Lung (tissue), 12 donors: ENCODE measurements around the gene SZT2. TPM values are rescaled to one million over a fixed set of nuclear protein-coding genes. Genes with fewer than 3 reads are reported as not detected.
A peak's percentile ranks its signal among the peaks of the same experiment; 100 is the strongest.
"Not testable (repeated sequence)": the region's sequence is repeated elsewhere in the genome, so short reads cannot be mapped to it uniquely, and the experiment has no call there.

Experiments
- ATAC-seq: fragments of 200-7000 bp; cut with Tn5 transposase; one replicate; pipeline ENCODE4 v1.9.1; 2020; ENCODE audit warnings: moderate number of reproducible peaks; ENCODE audit not compliant: insufficient read depth, low FRiP score
- DNase-seq, 3 donors: peaks; one replicate each; pipeline ENCODE4 v3.0.0-alpha.2; 2013 to 2017
- H3K27ac ChIP-seq, 2 donors: one replicate each; pipeline ENCODE4 v1.5.1; 2013; ENCODE audit warnings: mild to moderate bottlenecking in 2 of 2, moderate library complexity in 2 of 2, control low read depth in 1 of 2, inconsistent platforms in 1 of 2, low read depth in 1 of 2, low read length in 1 of 2
- H3K27me3 ChIP-seq, 3 donors: one replicate each; pipeline ENCODE4 v1.5.1; 2013; ENCODE audit warnings: low read length in 2 of 3; ENCODE audit not compliant: control insufficient read depth in 3 of 3, insufficient read depth in 3 of 3
- H3K36me3 ChIP-seq, 4 donors: one replicate each; pipeline ENCODE4 v1.5.1; 2013; ENCODE audit warnings: low read length in 4 of 4, mild to moderate bottlenecking in 1 of 4, moderate library complexity in 1 of 4; ENCODE audit not compliant: control insufficient read depth in 4 of 4, insufficient read depth in 4 of 4
- H3K4me1 ChIP-seq, 5 donors: one replicate each; pipeline ENCODE4 v1.5.1; 2013; ENCODE audit warnings: low read length in 5 of 5, mild to moderate bottlenecking in 2 of 5, moderate library complexity in 1 of 5; ENCODE audit not compliant: control insufficient read depth in 5 of 5, insufficient read depth in 5 of 5
- H3K4me3 ChIP-seq: one replicate; pipeline ENCODE4 v1.5.1; 2013; ENCODE audit warnings: mild to moderate bottlenecking, control low read depth, moderate library complexity
- H3K9ac ChIP-seq, 2 donors: one replicate each; pipeline ENCODE4 v1.5.1; 2013; ENCODE audit warnings: low read length in 2 of 2, control low read depth in 1 of 2; ENCODE audit not compliant: insufficient read depth in 1 of 2
- H3K9me3 ChIP-seq, 4 donors: one replicate each; pipeline ENCODE4 v1.5.1; 2013; ENCODE audit warnings: low read length in 3 of 4, mild to moderate bottlenecking in 1 of 4, moderate library complexity in 1 of 4; ENCODE audit not compliant: control insufficient read depth in 4 of 4, insufficient read depth in 3 of 4
- WGBS, 2 donors: extraction: QIAGEN DNeasy Blood & Tissue Kit; methylation state at CpG; one replicate each; pipeline ENCODE4 v1.1.7; 2013; 5-methylcytosine and 5-hydroxymethylcytosine counted together
- polyA plus RNA-seq, 2 donors: library from polyadenylated mRNA; stranded (reverse); fragments of 200-250 nt; gene quantifications; one replicate each; pipeline ENCODE4 v1.2.1, GENCODE V29; 2013
- total RNA-seq, 2 donors: library from RNA; depleted of rRNA in 1 of 2; stranded (reverse); fragments of >200 nt in 1 of 2; gene quantifications; one replicate each; pipeline ENCODE4 v1.2.1, GENCODE V29; 2014 to 2021
- TF ChIP-seq, protein P1 (sequence below): IDR thresholded peaks from 2 replicates; pipeline ENCODE4 v1.5.1; 2012; ENCODE audit warnings: mild to moderate bottlenecking; ENCODE audit errors: control extremely low read depth, extremely low read depth
- donor health status: control.
- donor health status: control.
- donor health status: Bipolar disorder and iron deficiency.
- donor health status: healthy.
- donor health status: DM: yes; HTN: yes; CAD: no.

The SZT2 gene
- total and polyA plus RNA-seq, 4 donors: 15.2 to 71.5 (median 40.2) TPM

DNA sequence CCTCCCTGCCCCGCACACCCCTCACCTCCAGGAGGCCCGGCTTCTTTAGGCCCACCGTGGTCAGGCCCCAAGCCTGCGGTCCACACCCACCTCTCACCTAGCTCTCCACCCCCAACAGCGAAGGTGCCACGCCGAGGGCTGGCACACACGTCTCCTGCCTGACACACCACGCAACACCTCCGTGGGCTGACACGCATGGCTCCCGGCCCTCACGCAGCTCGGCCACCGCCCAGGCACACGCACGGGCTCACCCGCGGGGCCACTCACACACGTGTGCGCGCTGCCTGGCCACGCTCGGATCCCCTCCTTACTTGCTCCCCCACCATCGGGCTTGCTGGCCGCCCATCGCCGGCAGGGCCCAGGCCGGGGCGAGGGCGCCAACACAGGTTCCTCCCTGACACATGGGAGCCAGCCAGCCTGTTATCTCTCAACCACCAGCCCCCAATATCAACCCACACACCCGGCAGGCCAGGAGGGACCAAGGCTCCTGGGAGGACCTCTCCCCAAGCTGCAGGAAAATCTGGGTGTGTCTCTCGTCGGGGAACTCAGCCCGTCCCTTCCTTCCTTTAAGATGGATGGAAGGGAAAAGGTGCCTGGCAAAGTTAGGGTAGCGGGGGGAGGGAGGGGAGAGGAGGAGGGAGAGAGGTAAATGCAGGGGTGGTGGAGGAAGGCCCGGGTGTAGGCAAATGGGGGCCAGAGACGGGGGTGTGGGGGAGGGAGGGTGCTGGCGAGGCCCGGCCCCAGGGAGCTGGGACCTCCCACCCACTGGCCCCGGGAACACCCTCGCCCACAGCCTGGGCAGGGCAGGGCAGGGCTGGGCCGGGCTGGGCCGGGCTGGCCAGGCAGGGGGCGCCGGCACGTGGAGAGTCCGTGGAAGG lies 22.4 kb upstream of the SZT2 start:
- H3K4me3 ChIP-seq: peak overlapping the region; percentile 88
- WGBS, 2 donors: 1% methylated on average over 46 to 48 of the region's 48 CpGs
- H3K36me3 ChIP-seq: peaks cover 11 to 27% (median 20%) of the 10 kb centered on the region in 4 donors
- TF ChIP-seq, protein P1, sequence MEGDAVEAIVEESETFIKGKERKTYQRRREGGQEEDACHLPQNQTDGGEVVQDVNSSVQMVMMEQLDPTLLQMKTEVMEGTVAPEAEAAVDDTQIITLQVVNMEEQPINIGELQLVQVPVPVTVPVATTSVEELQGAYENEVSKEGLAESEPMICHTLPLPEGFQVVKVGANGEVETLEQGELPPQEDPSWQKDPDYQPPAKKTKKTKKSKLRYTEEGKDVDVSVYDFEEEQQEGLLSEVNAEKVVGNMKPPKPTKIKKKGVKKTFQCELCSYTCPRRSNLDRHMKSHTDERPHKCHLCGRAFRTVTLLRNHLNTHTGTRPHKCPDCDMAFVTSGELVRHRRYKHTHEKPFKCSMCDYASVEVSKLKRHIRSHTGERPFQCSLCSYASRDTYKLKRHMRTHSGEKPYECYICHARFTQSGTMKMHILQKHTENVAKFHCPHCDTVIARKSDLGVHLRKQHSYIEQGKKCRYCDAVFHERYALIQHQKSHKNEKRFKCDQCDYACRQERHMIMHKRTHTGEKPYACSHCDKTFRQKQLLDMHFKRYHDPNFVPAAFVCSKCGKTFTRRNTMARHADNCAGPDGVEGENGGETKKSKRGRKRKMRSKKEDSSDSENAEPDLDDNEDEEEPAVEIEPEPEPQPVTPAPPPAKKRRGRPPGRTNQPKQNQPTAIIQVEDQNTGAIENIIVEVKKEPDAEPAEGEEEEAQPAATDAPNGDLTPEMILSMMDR: no peak
- H3K27me3 ChIP-seq: no peaks in the 10 kb centered on the region
- ATAC-seq: peak; percentile 71
- no peak for DNase-seq
- peak overlapping the region in 1 of 2 donors; percentile 58 for H3K9ac ChIP-seq
- H3K9me3 ChIP-seq: no peaks in the 10 kb centered on the region
- H3K4me1 ChIP-seq: peaks cover 3 to 20% (median 10%) of the 10 kb centered on the region in 5 donors
- peak overlapping the region; percentile 98 for H3K27ac ChIP-seq

GRCh38 chr1:43367904-43368645 lies 21.6 kb upstream of the SZT2 start, which contains the start of gene ELOVL1:
TSS of gene ELOVL1 (minus strand) at chr1:43368011. CDS start at chr1:43365609, 2,402 bp downstream.
- Histone ChIP-seq H3K27me3 (no peaks in the 10 kb centered on the region), H3K27ac (peak within 1 kb of the TSS; percentile 98), H3K9ac (peak within 1 kb of the TSS; percentile 56 to 82), H3K9me3 (no peaks in the 10 kb centered on the region), H3K4me3 (peak within 1 kb of the TSS; percentile 88), H3K36me3 (peaks cover 11 to 23% (median 17%) of the 10 kb centered on the region in 4 donors), H3K4me1 (peaks cover 3 to 20% (median 10%) of the 10 kb centered on the region in 5 donors)
- TF ChIP-seq, protein P1: no peak
- ATAC-seq (peak; percentile 91), DNase-seq (peak; percentile 91 to 95 (median 94))
- 0 to 1% methylated on average over 39 to 58 of the region's 58 CpGs for WGBS, 2 donors

GRCh38 chr1:43368646-43369020 lies 21.1 kb upstream of the SZT2 start:
- ATAC-seq: no peak
- H3K9me3 ChIP-seq: no peaks in the 10 kb centered on the region
- no peaks in the 10 kb centered on the region for H3K27me3 ChIP-seq
- 17 to 18% methylated on average over 6 of the region's 6 CpGs for WGBS, 2 donors
- TF ChIP-seq, protein P1: no peak
- H3K36me3 ChIP-seq: peaks cover 6 to 17% (median 12%) of the 10 kb centered on the region in 4 donors
- peak overlapping the region; percentile 56 to 82 for H3K9ac ChIP-seq
- DNase-seq: no peak
- no peak overlapping the region for H3K4me3 ChIP-seq
- peaks cover 3 to 20% (median 13%) of the 10 kb centered on the region in 5 donors for H3K4me1 ChIP-seq
- peak overlapping the region; percentile 93 to 98 for H3K27ac ChIP-seq

GRCh38 chr1:43369779-43370178 lies 19.9 kb upstream of the SZT2 start:
- not testable (repeated sequence) for H3K4me3 ChIP-seq, H3K27me3 ChIP-seq, DNase-seq, H3K27ac ChIP-seq, H3K36me3 ChIP-seq, H3K9ac ChIP-seq, ATAC-seq, H3K9me3 ChIP-seq
- peaks cover 3 to 20% (median 18%) of the 10 kb centered on the region in 5 donors for H3K4me1 ChIP-seq
- 95 to 97% methylated on average over 6 of the region's 6 CpGs for WGBS, 2 donors
